Inflammatory macrophage (primary cell): Measurements from ENCODE around the gene PCNX3.

Experiments
- DNase-seq, 2 donors: peaks; one replicate each; pipeline ENCODE4 v3.0.0-alpha.2; 2020 to 2022

The PCNX3 gene

GRCh38 chr11:65640483-65641296, 25.1 kb downstream of the PCNX3 start:
- peak; percentile 68 to 73 for DNase-seq

- DNase-seq, result no peak
Observed at GRCh38 chr11:65641297-65642013, 25.9 kb downstream of the PCNX3 start.

DNA sequence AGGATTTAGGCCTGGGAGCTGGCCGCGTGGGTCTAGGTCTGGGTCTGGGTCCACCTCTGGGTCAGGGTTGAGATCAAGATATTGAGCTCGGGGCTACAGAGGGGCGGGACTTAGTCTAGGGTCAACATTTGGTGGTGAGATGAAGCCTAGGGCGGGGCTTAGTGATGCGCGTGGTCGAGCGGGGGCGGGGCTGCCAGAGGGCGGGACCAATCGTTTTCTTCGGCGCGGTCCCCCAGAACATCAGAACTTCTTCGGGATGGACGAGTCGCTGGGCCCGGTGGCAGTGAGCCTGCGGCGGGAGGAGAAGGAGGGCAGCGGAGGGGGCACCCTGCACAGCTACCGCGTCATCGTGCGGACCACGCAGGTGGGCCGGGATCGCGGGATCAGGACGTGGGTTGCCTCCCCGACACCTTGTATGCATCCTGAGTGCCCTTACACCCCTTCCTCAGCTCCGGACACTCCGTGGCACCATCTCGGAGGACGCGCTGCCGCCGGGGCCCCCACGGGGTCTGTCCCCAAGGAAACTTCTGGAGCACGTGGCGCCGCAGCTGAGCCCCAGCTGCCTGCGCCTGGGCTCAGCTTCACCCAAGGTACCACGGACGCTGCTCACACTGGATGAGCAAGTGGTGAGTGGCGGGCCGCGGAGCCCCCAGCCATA, 26.6 kb downstream of the PCNX3 start:
- no peak for DNase-seq

GRCh38 chr11:65643971-65644370, 28.4 kb downstream of the PCNX3 start:
- DNase-seq, result no peak

DNA sequence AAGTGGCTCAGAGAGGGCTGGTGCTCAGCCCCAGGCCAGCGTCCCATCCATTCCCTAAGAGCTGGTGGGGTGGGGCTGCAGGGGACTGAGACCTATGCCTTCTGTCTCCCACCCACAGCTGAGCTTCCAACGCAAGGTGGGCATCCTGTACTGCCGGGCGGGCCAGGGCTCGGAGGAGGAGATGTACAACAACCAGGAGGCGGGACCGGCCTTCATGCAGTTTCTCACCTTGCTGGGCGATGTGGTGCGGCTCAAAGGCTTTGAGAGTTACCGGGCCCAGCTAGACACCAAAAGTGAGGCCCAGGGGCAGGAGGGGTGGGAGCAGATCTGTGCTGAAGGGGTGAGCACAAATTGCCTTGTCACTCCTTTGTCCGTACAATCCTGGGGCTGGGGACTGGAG, 29.3 kb downstream of the PCNX3 start:
- no peak for DNase-seq

- DNase-seq, result no peak
Observed at GRCh38 chr11:65645710-65646109, 30.1 kb downstream of the PCNX3 start.

GRCh38 chr11:65646288-65646957, 30.8 kb downstream of the PCNX3 start:
- no peak for DNase-seq

DNA sequence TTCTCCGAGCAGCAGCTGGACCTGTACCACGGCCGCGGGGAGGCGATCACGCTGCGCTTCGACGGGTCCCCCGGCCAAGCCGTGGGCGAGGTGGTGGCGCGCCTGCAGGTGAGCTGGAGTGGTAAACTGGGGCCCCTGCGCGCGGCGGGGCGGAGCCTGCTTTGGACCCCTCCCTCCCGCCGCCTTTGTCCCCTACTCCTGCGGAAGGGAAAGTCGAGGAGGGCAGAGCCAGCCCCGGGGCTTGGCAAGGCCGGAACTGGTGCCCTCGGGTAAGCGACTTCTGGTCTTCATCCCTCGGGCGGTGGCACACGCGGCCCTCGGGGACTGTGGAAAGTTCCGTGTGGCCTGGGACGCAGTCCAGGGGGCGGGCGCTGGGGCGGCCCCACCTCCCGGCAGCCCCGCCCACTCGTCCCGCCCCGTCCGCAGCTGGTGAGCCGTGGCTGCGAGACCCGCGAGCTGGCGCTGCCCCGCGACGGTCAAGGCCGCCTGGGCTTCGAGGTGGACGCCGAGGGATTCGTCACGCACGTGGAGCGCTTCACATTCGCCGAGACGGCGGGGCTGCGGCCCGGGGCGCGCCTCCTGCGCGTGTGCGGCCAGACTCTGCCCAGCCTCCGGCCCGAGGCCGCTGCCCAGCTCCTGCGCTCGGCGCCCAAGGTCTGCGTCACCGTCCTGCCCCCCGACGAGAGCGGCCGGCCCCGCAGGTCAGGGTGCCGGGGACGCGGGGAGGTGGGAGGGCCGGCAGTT, 31.6 kb downstream of the PCNX3 start:
- no peak for DNase-seq

- no peak for DNase-seq
Observed at GRCh38 chr11:65648997-65649493, 33.5 kb downstream of the PCNX3 start.

- no peak for DNase-seq
Observed at GRCh38 chr11:65649656-65650546, 34.3 kb downstream of the PCNX3 start.

- no peak for DNase-seq
Observed at GRCh38 chr11:65650547-65651338, 35.2 kb downstream of the PCNX3 start.

- no peak for DNase-seq
Observed at GRCh38 chr11:65651339-65651588, 35.7 kb downstream of the PCNX3 start.

DNA sequence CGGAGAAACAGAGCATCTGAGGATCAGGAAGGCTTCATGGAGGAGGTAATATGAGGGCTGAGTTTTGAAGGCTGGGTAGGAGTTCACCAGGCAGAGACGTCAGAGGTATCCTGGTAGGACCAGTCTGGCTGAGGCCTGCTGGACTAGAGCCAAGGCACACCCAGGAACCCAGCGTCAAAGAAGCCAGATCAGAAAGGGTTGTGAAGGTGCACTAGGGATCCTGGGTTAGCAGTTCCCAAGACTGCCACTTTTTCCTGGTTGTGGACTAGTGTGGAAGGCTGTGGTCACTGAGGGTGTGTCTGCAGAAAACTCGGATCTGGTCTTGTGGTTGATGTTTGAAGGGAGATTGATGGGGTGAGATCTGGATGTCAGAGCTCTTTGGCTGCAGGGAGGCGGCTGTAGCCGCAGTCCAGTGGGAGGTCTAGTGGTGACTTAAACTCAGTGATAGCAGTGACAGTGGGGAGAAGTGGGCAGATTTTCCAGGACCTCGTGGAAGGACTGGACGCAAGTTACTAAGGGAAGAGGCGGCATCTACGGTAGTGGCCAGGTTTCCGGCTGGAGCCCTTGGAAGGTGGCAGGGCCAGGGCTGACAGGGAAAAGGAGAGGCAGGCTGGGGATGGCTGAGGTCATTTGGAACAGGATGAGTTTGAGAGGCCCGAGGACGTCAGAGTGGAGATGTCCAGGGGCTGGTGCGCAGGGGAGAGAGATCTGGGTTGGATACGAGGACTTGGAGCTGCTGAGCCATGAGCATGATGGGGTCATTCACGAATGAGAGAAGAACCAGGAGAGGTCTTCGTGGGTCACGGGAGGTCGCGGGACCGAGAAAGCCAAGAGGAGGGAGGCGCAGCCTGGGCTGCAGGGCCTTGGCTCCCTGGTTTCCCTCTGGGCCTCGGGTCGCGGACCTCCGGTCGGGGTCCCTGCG, 36.3 kb downstream of the PCNX3 start:
- peak in 1 of 2 donors; percentile 23 for DNase-seq

GRCh38 chr11:65652511-65653228, 37.1 kb downstream of the PCNX3 start:
- peak; percentile 95 to 98 for DNase-seq

- no peak for DNase-seq
Observed at GRCh38 chr11:65653229-65654225, 38.0 kb downstream of the PCNX3 start.

DNA sequence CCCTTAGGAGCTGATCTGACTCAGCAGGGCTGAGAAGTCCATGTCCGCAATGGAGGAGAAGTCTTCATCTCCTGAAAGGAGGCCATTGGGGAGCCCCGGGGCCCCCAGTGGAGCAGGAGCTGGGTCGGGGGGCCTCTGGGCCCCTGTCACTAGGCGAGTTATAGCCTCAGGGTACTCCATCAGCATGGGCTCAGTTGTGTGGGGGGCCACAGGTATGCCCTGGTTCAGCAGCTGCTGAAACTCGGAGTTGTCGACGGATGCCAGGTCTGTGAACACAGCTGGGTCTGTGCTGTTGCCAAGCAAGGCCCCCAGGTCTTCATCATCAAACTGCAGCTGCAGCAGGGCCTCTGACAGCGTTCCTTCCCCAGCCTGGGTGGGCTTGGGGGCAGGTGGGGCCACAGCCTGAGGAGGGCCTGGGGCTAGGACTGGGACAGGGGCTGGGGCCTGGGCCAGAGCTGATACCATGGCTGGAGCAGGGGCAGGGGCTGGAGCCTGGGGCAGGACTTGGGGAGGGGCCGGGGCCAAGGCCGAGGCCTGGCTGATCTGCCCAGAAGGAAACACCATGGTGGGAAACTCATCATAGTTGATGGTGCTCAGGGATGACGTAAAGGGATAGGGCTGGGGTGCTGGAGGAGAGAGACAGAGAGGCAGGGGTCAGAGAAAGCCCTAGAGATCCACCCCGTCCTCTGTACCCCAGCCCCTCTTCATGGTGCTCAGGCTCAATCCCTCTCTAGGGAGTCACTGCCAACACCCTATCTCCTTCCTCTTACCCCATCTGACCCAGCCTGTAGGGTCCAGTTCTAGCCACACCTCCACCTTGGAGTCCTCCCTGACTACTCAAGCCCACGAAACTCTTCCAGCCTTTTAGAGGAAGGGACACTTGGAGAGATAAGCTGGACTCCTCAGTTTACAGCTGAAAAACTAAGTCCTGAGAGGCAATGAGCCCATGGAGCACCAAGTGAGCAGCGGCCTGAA, 39.1 kb downstream of the PCNX3 start:
- DNase-seq, result no peak
